OCI-LY1 (cell line): ENCODE measurements around the gene CLDND2.

ENCODE experiments used
- H2AFZ ChIP-seq: fragments of 200-600 bp; sonication (generic), shearing (Covaris generic); 2 replicates; pipeline ENCODE4 v1.6.0; 2014; ENCODE audit warnings: antibody characterized with exemption, mild to moderate bottlenecking, low read length
- H3F3A ChIP-seq: fragments of 200-600 bp; sonication (generic), shearing (Covaris generic); 2 replicates; pipeline ENCODE4 v1.6.0; 2014; ENCODE audit warnings: mild to moderate bottlenecking, antibody characterized with exemption, low read length, moderate library complexity; ENCODE audit not compliant: insufficient read depth
- H3K27ac ChIP-seq: fragments of 200-600 bp; sonication (generic); 2 replicates; pipeline ENCODE4 v1.5.1; 2014; ENCODE audit warnings: low read length, mixed run types, mild to moderate bottlenecking, low read depth; ENCODE audit not compliant: poor library complexity, severe bottlenecking
- H3K27me3 ChIP-seq: fragments of 200-600 bp; sonication (generic); 2 replicates; pipeline ENCODE4 v1.6.0; 2014; ENCODE audit warnings: antibody characterized with exemption, mild to moderate bottlenecking, low read length, moderate library complexity; ENCODE audit not compliant: insufficient read depth
- H3K36me3 ChIP-seq: fragments of 200-600 bp; sonication (generic); 2 replicates; pipeline ENCODE4 v1.6.1; 2014; ENCODE audit warnings: mild to moderate bottlenecking, antibody characterized with exemption, low read length, moderate library complexity, mixed read lengths; ENCODE audit not compliant: insufficient read depth
- H3K4me1 ChIP-seq: fragments of 200-600 bp; sonication (generic); 2 replicates; pipeline ENCODE4 v1.5.1; 2014; ENCODE audit warnings: mild to moderate bottlenecking, low read length, moderate library complexity; ENCODE audit not compliant: insufficient read depth, severe bottlenecking
- H3K4me2 ChIP-seq: fragments of 200-600 bp; sonication (generic), shearing (Covaris generic); 2 replicates; pipeline ENCODE4 v1.6.1; 2014; ENCODE audit warnings: low read length
- H3K4me3 ChIP-seq: fragments of 200-600 bp; sonication (generic); 2 replicates; pipeline ENCODE4 v1.5.1; 2014; ENCODE audit warnings: low read length, low read depth, mild to moderate bottlenecking, mixed read lengths; ENCODE audit not compliant: poor library complexity, severe bottlenecking
- H3K79me2 ChIP-seq: fragments of 200-600 bp; shearing (Covaris generic); 2 replicates; pipeline ENCODE4 v1.6.1; 2016; ENCODE audit warnings: mixed run types, low read length, mixed read lengths; ENCODE audit not compliant: insufficient read depth
- H3K9ac ChIP-seq: fragments of 200-600 bp; sonication (generic), shearing (Covaris generic); 2 replicates; pipeline ENCODE4 v1.6.1; 2014; ENCODE audit warnings: mild to moderate bottlenecking, low read length, mixed read lengths
- H3K9me2 ChIP-seq: fragments of 200-600 bp; sonication (generic), shearing (Covaris generic); 2 replicates; pipeline ENCODE4 v1.6.1; 2014; ENCODE audit warnings: low read depth, mild to moderate bottlenecking, low read length, mixed read lengths
- H3K9me3 ChIP-seq: fragments of 200-600 bp; shearing (Covaris generic); 2 replicates; pipeline ENCODE4 v1.6.1; 2014; ENCODE audit warnings: low read length, mixed read lengths
- H4K20me1 ChIP-seq: fragments of 200-600 bp; sonication (generic), shearing (Covaris generic); 2 replicates; pipeline ENCODE4 v1.6.0; 2016; ENCODE audit warnings: mild to moderate bottlenecking, low read length; ENCODE audit not compliant: insufficient read depth
- EZH2 ChIP-seq: fragments of 200-600 bp; sonication (generic), shearing (Covaris generic); IDR thresholded peaks from 2 replicates; pipeline ENCODE4 v1.8.0; 2017; ENCODE audit warnings: borderline replicate concordance, mixed run types, mild to moderate bottlenecking, antibody characterized with exemption, low read length, moderate library complexity, mixed read lengths
- TF ChIP-seq, protein P1 (sequence below): fragments of 200-600 bp; sonication (generic), shearing (Covaris generic); IDR thresholded peaks from 2 replicates; pipeline ENCODE4 v1.5.1; 2017; ENCODE audit warnings: mild to moderate bottlenecking, antibody characterized with exemption, low read length, moderate library complexity, mixed read lengths

CLDND2 gene

GRCh38 chr19:51377422-51377821 lies 8.6 kb upstream of the CLDND2 start:
- Histone ChIP-seq H3K4me1 (no peaks in the 10 kb centered on the region), H2AFZ (no peak overlapping the region), H3K4me2 (no peak overlapping the region), H3K9ac (no peak overlapping the region), H3F3A (no peaks in the 10 kb centered on the region), H3K27me3 (peaks cover 15% of the 10 kb centered on the region; the same call in 1 of the 2 replicates), H4K20me1 (no peaks in the 10 kb centered on the region), H3K4me3 (no peak overlapping the region), H3K9me2 (no peaks in the 10 kb centered on the region), H3K79me2 (no peaks in the 10 kb centered on the region), H3K36me3 (no peaks in the 10 kb centered on the region; the same call in 1 of the 2 replicates), H3K9me3 (no peaks in the 10 kb centered on the region), H3K27ac (no peak overlapping the region)
- TF ChIP-seq, protein P1, sequence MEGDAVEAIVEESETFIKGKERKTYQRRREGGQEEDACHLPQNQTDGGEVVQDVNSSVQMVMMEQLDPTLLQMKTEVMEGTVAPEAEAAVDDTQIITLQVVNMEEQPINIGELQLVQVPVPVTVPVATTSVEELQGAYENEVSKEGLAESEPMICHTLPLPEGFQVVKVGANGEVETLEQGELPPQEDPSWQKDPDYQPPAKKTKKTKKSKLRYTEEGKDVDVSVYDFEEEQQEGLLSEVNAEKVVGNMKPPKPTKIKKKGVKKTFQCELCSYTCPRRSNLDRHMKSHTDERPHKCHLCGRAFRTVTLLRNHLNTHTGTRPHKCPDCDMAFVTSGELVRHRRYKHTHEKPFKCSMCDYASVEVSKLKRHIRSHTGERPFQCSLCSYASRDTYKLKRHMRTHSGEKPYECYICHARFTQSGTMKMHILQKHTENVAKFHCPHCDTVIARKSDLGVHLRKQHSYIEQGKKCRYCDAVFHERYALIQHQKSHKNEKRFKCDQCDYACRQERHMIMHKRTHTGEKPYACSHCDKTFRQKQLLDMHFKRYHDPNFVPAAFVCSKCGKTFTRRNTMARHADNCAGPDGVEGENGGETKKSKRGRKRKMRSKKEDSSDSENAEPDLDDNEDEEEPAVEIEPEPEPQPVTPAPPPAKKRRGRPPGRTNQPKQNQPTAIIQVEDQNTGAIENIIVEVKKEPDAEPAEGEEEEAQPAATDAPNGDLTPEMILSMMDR = no peak
- TF ChIP-seq EZH2 = no peak

DNA sequence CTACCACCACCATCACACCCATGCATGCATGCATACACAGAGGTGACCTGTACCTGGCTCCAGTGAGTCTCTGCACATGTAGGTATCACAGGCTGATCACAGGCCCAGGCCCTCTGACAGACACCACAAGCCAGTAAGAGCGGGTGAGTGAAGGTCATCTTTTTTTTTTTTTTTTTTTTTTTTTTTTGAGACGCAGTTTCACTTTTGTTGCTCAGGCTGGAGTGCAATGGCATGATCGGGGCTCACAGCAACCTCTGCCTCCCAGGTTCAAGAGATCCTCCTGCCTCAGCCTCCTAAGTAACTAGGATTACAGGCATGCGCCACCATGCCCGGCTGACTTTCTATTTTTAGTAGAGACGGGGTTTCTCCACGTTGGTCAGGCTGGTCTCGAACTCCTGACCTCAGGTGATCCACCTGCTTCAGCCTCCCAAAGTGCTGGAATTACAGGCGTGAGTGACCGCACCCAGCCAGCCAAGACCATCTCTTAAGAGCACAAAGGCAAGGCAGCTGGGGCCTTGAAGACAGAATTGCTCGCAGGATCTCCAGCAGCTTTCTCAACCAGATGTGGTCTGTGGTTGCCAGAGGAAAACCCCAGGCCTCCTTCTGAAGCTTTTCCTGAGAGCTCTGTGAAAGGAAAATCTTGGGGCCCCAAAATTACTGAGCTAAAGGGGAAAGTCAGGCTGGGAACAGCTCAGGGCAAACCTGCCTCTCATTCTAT lies 6.9 kb upstream of the CLDND2 start:
- H3K4me3 ChIP-seq = no peak overlapping the region
- H3F3A ChIP-seq = no peaks in the 10 kb centered on the region
- no peaks in the 10 kb centered on the region; the same call in 1 of the 2 replicates for H3K36me3 ChIP-seq
- H3K9me3 ChIP-seq = no peaks in the 10 kb centered on the region
- no peaks in the 10 kb centered on the region for H3K79me2 ChIP-seq
- TF ChIP-seq, protein P1 = no peak
- TF ChIP-seq EZH2 = no peak
- no peaks in the 10 kb centered on the region for H4K20me1 ChIP-seq
- H3K27ac ChIP-seq = no peak overlapping the region
- H3K4me1 ChIP-seq = no peaks in the 10 kb centered on the region
- H2AFZ ChIP-seq = no peak overlapping the region
- H3K27me3 ChIP-seq = peaks cover 9% of the 10 kb centered on the region; the same call in 1 of the 2 replicates
- no peaks in the 10 kb centered on the region for H3K9me2 ChIP-seq
- H3K4me2 ChIP-seq = no peak overlapping the region
- no peak overlapping the region for H3K9ac ChIP-seq

GRCh38 chr19:51372649-51373504 lies 4.1 kb upstream of the CLDND2 start, which contains the start of gene NKG7:
Gene NKG7 (minus strand): TSS chr19:51372654. CDS start chr19:51372535, 119 bp downstream.
- no peak within 1 kb of the TSS for H3K4me3 ChIP-seq
- no peaks in the 10 kb centered on the region; the same call in 1 of the 2 replicates for H3K36me3 ChIP-seq
- no peaks in the 10 kb centered on the region for H3K79me2 ChIP-seq
- H3K4me1 ChIP-seq = peaks cover 8% of the 10 kb centered on the region
- H3K9me2 ChIP-seq = no peaks in the 10 kb centered on the region
- TF ChIP-seq, protein P1 = no peak
- no peak within 1 kb of the TSS for H2AFZ ChIP-seq
- H3K27me3 ChIP-seq = peaks cover 9% of the 10 kb centered on the region; the same call in 1 of the 2 replicates
- H3K4me2 ChIP-seq = no peak within 1 kb of the TSS
- H4K20me1 ChIP-seq = no peaks in the 10 kb centered on the region
- no peak within 1 kb of the TSS for H3K27ac ChIP-seq
- H3K9ac ChIP-seq = no peak within 1 kb of the TSS
- H3K9me3 ChIP-seq = no peaks in the 10 kb centered on the region
- H3F3A ChIP-seq = no peaks in the 10 kb centered on the region
